HCT116 (cell line): ENCODE data around the gene PNPLA6. TPM values are rescaled to one million over a fixed set of nuclear protein-coding genes. Genes with fewer than 3 reads are reported as not detected.

Source experiments
- ATAC-seq: fragments of 200-7000 bp; cut with Tn5 transposase; 2 replicates; pipeline ENCODE4 v1.9.1; 2020; ENCODE audit warnings: mild to moderate bottlenecking, moderate library complexity
- BruUV-seq: library from RNA; stranded (reverse); fragments of 400-500 nt; replicated peaks from 2 replicates; lab custom pipeline; 2021; lab: Mats Ljungman, UMichigan
- CTCF ChIA-PET: fragments of 300-600 bp; sonication (Branson Sonifier 250); formaldehyde crosslinking; loops from one replicate; lab custom pipeline; 2021; ENCODE audit warnings: antibody characterized with exemption; lab: Charles Lee
- POLR2A ChIA-PET: fragments of 300-600, 350-600 bp; sonication (Branson Sonifier 250); formaldehyde crosslinking; loops from one replicate; lab custom pipeline; 2021; ENCODE audit warnings: antibody characterized with exemption; lab: Charles Lee
- RAD21 ChIA-PET, 2 experiments: fragments of 300-600 bp; sonication (Branson Sonifier 250); formaldehyde crosslinking; loops; one replicate each; lab custom pipeline; 2023; ENCODE audit warnings: low total read pairs in 2 of 2; ENCODE audit not compliant: uncharacterized antibody in 2 of 2, unreplicated experiment in 2 of 2, low non-redundant PET in 1 of 2; lab: Charles Lee
- DNase-seq: peaks from one replicate; pipeline ENCODE4 v3.0.0-alpha.2; 2010; ENCODE audit warnings: low read depth, low spot score
- H2AFZ ChIP-seq: fragments of 200-600 bp; shearing (Covaris generic), sonication (generic); 2 replicates; pipeline ENCODE4 v1.6.1; 2017; ENCODE audit warnings: low read depth, mixed run types, mixed read lengths, antibody characterized with exemption, low read length; ENCODE audit not compliant: poor library complexity, severe bottlenecking
- H3K27ac ChIP-seq: 2 replicates; pipeline ENCODE4 v1.5.1; 2012; ENCODE audit warnings: low read depth, low read length
- H3K27me3 ChIP-seq: fragments of 200-600 bp; sonication (generic); 2 replicates; pipeline ENCODE4 v1.6.1; 2016; ENCODE audit warnings: mixed run types, low read length, mixed read lengths; ENCODE audit not compliant: insufficient read depth
- H3K36me3 ChIP-seq, 2 experiments: fragments of 200-500 bp in 1 of 2; fragments of 200-600 bp in 1 of 2; sonication (Bioruptor generic) in 1 of 2; sonication (generic) in 1 of 2; 2 replicates each; pipeline versions ENCODE4 v1.5.1 to v1.6.1; 2014 to 2016; ENCODE audit warnings: low read length in 2 of 2, inconsistent platforms in 1 of 2, mixed read lengths in 1 of 2, mixed run types in 1 of 2; ENCODE audit not compliant: insufficient read depth in 2 of 2, control insufficient read depth in 1 of 2
- H3K4me1 ChIP-seq, 2 experiments: fragments of 200-600 bp in 1 of 2; sonication (generic) in 1 of 2; 2 replicates each; pipeline versions ENCODE4 v1.5.1 to v1.6.1; 2012 to 2017; ENCODE audit warnings: low read length in 2 of 2, inconsistent platforms in 1 of 2, mild to moderate bottlenecking in 1 of 2, mixed read lengths in 1 of 2, mixed run types in 1 of 2, moderate library complexity in 1 of 2; ENCODE audit not compliant: insufficient read depth in 2 of 2, control insufficient read depth in 1 of 2
- H3K4me2 ChIP-seq: fragments of 200-600 bp; sonication (generic); 2 replicates; pipeline ENCODE4 v1.6.1; 2017; ENCODE audit warnings: mixed run types, low read length, mixed read lengths
- H3K4me3 ChIP-seq, 2 experiments: fragments of 200-600 bp in 1 of 2; sonication (generic) in 1 of 2; replicated peaks in 1 of 2; 2 replicates each; pipeline ENCODE4 v1.5.1; 2011 to 2016; ENCODE audit warnings: low read length in 2 of 2, control low read depth in 1 of 2, low read depth in 1 of 2, mild to moderate bottlenecking in 1 of 2, mixed read lengths in 1 of 2, mixed run types in 1 of 2
- H3K79me2 ChIP-seq: fragments of 200-600 bp; sonication (generic); 2 replicates; pipeline ENCODE4 v1.6.1; 2017; ENCODE audit warnings: mild to moderate bottlenecking, mixed run types, low read length, moderate library complexity, mixed read lengths; ENCODE audit not compliant: insufficient read depth
- H3K9ac ChIP-seq: fragments of 200-600 bp; sonication (generic); 2 replicates; pipeline ENCODE4 v1.6.1; 2016; ENCODE audit warnings: low read length, mixed read lengths
- H3K9me2 ChIP-seq: fragments of 200-600 bp; sonication (generic), shearing (Covaris generic); 2 replicates; pipeline ENCODE4 v1.6.1; 2017; ENCODE audit warnings: mixed run types, mild to moderate bottlenecking, moderate library complexity; ENCODE audit not compliant: insufficient read depth
- H3K9me3 ChIP-seq, 2 experiments: fragments of 200-500 bp in 1 of 2; fragments of 200-600 bp in 1 of 2; sonication (Bioruptor generic) in 1 of 2; sonication (generic) in 1 of 2; 2 replicates each; pipeline ENCODE4 v1.6.1; 2014 to 2017; ENCODE audit warnings: low read length in 2 of 2, mixed read lengths in 2 of 2, inconsistent platforms in 1 of 2, low read depth in 1 of 2, mild to moderate bottlenecking in 1 of 2, mixed run types in 1 of 2, moderate library complexity in 1 of 2; ENCODE audit not compliant: control insufficient read depth in 1 of 2, insufficient read depth in 1 of 2
- H4K20me1 ChIP-seq: fragments of 200-600 bp; sonication (generic), shearing (Covaris generic); 2 replicates; pipeline ENCODE4 v1.6.1; 2017; ENCODE audit warnings: mixed run types, mild to moderate bottlenecking, moderate library complexity; ENCODE audit not compliant: insufficient read depth
- EGR1 ChIP-seq: IDR thresholded peaks from 2 replicates; pipeline ENCODE4 v1.6.1; 2012; ENCODE audit warnings: low read depth
- EZH2 ChIP-seq: fragments of 200-600 bp; sonication (generic); IDR thresholded peaks from 2 replicates; pipeline ENCODE4 v1.6.1; 2017; ENCODE audit warnings: antibody characterized with exemption, mixed run types
- FOSL1 ChIP-seq: IDR thresholded peaks from 2 replicates; pipeline ENCODE4 v1.6.1; 2012; ENCODE audit warnings: low read depth
- JUND ChIP-seq: IDR thresholded peaks from 2 replicates; pipeline ENCODE4 v1.6.1; 2012
- POLR2A ChIP-seq: IDR thresholded peaks from 2 replicates; pipeline ENCODE4 v1.7.0; 2011; ENCODE audit warnings: borderline replicate concordance; ENCODE audit not compliant: insufficient read depth, insufficient read length; ENCODE audit errors: extremely low read depth
- YY1 ChIP-seq: IDR thresholded peaks from 2 replicates; pipeline ENCODE4 v1.6.1; 2011; ENCODE audit warnings: low read length, low read depth, moderate library complexity, mild to moderate bottlenecking; ENCODE audit not compliant: insufficient replicate concordance; ENCODE audit errors: extremely low read depth
- ZNF274 ChIP-seq: fragments of 200-500 bp; sonication (Bioruptor generic); IDR thresholded peaks from 2 replicates; pipeline ENCODE4 v1.6.1; 2014; ENCODE audit warnings: mild to moderate bottlenecking, low read depth, low read length, inconsistent platforms
- intact Hi-C: fragments of 100-400 bp; cut with micrococcal nuclease; formaldehyde crosslinking; loops from 2 replicates; pipeline ENCODE4 v1.10.0; 2022
- total RNA-seq: library from RNA; stranded (reverse); gene quantifications from one replicate; pipeline ENCODE4 v1.2.1, GENCODE V29; 2021; ENCODE audit not compliant: unreplicated experiment
- TF ChIP-seq, protein P1 (sequence below): IDR thresholded peaks from 2 replicates; pipeline ENCODE4 v1.6.1; 2012
- TF ChIP-seq, protein P2 (sequence below): IDR thresholded peaks from 2 replicates; pipeline ENCODE4 v1.6.1; 2012; ENCODE audit warnings: low read depth
- TF ChIP-seq, protein P3 (sequence below): IDR thresholded peaks from 2 replicates; pipeline ENCODE4 v1.6.1; 2011; ENCODE audit warnings: mild to moderate bottlenecking, low read length, moderate library complexity; ENCODE audit not compliant: insufficient replicate concordance; ENCODE audit errors: extremely low read depth

Gene PNPLA6
- total RNA-seq, 1 experiment from 2014 or later, result 159 TPM

DNA sequence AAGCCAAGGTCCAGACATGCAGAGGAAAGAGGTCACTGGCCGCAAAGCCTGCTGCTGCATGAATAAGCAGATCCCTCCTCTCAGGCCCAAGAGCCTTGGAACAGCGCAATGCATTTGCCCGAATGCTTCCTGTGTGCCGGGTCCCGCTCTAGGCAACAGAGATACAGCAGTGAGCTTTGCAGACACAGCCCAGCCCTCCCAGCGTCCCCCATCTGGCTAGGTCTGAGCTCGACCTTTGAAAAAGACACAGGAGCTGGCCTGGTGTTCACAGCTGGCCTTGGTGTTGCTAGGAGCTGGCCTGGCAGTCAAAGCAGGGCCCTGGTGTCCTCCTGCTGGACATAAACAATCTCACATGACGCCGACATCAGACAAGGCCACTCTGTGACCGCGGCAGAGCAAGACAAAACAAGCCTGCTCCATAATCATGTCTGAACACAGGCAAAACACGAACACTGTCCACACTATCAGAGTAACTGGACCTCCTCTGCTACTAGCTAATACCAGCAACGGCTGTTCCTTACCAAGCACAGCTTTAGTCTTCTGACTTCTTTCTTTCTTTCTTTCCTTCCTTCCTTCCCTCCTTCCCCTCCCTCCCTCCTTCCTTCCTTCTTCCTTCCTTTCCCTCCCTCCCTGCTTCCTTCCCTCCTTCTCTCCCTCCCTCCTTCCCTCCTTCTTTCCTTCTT lies 41.0 kb upstream of the PNPLA6 start:
- H3K4me2 ChIP-seq, result no peak overlapping the region
- H3K9ac ChIP-seq, result no peak overlapping the region
- H3K79me2 ChIP-seq, result no peaks in the 10 kb centered on the region
- ChIA-PET POLR2A (no interaction called here), CTCF (no interaction called here), RAD21 (no interaction called here)
- H3K4me1 ChIP-seq, result peaks cover under 1 to 15% of the 10 kb centered on the region in 2 experiments; a peak in 3 of 4 replicates
- intact Hi-C loops, result loop anchor here (5.0 kb wide), 1 partner anchor 102 kb away; no protein-coding TSS in a partner anchor
- no peak overlapping the region for H2AFZ ChIP-seq
- no peaks in the 10 kb centered on the region for H3K36me3 ChIP-seq
- H3K4me3 ChIP-seq, result no peak overlapping the region
- H4K20me1 ChIP-seq, result no peaks in the 10 kb centered on the region
- H3K27ac ChIP-seq, result no peak overlapping the region
- BruUV-seq, result no TSS peak
- no peaks in the 10 kb centered on the region for H3K9me2 ChIP-seq
- ATAC-seq, result no peak
- no peaks in the 10 kb centered on the region for H3K27me3 ChIP-seq
- no peak for TF ChIP-seq JUND
- TF ChIP-seq, protein P1, sequence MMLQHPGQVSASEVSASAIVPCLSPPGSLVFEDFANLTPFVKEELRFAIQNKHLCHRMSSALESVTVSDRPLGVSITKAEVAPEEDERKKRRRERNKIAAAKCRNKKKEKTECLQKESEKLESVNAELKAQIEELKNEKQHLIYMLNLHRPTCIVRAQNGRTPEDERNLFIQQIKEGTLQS, result no peak
- no peak for TF ChIP-seq FOSL1
- TF ChIP-seq EZH2, result no peak
- TF ChIP-seq, protein P2, sequence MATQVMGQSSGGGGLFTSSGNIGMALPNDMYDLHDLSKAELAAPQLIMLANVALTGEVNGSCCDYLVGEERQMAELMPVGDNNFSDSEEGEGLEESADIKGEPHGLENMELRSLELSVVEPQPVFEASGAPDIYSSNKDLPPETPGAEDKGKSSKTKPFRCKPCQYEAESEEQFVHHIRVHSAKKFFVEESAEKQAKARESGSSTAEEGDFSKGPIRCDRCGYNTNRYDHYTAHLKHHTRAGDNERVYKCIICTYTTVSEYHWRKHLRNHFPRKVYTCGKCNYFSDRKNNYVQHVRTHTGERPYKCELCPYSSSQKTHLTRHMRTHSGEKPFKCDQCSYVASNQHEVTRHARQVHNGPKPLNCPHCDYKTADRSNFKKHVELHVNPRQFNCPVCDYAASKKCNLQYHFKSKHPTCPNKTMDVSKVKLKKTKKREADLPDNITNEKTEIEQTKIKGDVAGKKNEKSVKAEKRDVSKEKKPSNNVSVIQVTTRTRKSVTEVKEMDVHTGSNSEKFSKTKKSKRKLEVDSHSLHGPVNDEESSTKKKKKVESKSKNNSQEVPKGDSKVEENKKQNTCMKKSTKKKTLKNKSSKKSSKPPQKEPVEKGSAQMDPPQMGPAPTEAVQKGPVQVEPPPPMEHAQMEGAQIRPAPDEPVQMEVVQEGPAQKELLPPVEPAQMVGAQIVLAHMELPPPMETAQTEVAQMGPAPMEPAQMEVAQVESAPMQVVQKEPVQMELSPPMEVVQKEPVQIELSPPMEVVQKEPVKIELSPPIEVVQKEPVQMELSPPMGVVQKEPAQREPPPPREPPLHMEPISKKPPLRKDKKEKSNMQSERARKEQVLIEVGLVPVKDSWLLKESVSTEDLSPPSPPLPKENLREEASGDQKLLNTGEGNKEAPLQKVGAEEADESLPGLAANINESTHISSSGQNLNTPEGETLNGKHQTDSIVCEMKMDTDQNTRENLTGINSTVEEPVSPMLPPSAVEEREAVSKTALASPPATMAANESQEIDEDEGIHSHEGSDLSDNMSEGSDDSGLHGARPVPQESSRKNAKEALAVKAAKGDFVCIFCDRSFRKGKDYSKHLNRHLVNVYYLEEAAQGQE, result no peak
- TF ChIP-seq YY1, result no peak
- TF ChIP-seq, protein P3, sequence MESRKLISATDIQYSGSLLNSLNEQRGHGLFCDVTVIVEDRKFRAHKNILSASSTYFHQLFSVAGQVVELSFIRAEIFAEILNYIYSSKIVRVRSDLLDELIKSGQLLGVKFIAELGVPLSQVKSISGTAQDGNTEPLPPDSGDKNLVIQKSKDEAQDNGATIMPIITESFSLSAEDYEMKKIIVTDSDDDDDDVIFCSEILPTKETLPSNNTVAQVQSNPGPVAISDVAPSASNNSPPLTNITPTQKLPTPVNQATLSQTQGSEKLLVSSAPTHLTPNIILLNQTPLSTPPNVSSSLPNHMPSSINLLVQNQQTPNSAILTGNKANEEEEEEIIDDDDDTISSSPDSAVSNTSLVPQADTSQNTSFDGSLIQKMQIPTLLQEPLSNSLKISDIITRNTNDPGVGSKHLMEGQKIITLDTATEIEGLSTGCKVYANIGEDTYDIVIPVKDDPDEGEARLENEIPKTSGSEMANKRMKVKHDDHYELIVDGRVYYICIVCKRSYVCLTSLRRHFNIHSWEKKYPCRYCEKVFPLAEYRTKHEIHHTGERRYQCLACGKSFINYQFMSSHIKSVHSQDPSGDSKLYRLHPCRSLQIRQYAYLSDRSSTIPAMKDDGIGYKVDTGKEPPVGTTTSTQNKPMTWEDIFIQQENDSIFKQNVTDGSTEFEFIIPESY, result no peak
- TF ChIP-seq POLR2A, result no peak
- no peak for TF ChIP-seq EGR1
- no peak for TF ChIP-seq ZNF274
- no peak for DNase-seq
- no peaks in the 10 kb centered on the region for H3K9me3 ChIP-seq
